Erythroblast (primary cell): Measurements from ENCODE around the gene FNDC11.

Source experiments
- GATA1 ChIP-seq: IDR thresholded peaks from 2 replicates; pipeline ENCODE4 v1.6.1; 2011; ENCODE audit warnings: low read depth, mild to moderate bottlenecking, control low read depth, low read length, moderate library complexity
- POLR2A ChIP-seq: IDR thresholded peaks from 2 replicates; pipeline ENCODE4 v1.6.1; 2011; ENCODE audit warnings: mild to moderate bottlenecking, low read length

DNA sequence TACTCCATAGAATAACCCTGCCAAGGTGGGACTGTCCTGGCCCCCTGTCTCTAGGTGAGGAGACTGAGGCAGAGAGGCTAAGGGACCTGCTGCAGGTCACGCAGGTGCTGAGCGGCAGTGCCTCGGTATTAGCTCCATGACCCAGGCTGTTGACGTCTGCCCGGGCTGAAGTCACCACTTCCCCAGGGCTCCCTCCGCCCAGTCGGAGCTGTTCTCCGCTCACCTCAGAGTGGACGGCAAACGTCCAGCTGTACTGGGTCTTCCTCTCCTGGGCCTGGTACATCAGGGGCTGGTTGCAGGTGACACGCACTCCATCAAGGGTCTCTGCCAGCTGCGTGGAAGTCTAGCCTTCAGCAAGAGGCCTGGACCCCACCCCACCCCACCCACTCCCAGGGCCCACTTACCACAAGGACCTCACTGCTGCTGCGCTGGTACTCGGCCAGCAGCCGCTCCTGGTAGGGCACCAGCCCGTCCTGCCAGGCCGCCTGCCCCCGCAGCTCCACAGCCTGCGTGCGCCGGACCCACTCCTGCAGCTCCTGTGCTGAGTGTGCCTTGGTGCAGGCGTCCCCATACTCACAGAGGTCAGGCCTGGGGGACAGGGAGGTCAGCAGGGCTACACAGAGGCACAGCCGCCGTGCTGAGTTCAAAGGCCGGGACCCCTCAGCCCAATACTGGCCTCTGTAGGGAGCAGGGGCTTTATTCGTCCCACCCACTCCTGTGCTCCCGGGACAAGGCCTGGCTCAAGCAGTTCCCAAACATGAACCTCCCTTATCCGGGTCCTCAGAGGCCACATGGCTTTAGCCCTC, 16.5 kb downstream of the FNDC11 start:
- TF ChIP-seq POLR2A, result no peak
- TF ChIP-seq GATA1, result no peak
